ENCODE results near the gene FOXI3. TPM values are rescaled to one million over a fixed set of nuclear protein-coding genes. Genes with fewer than 3 reads are reported as not detected.

FOXI3 gene
- total RNA-seq, 2 experiments from 2014 or later: not detected

DNA sequence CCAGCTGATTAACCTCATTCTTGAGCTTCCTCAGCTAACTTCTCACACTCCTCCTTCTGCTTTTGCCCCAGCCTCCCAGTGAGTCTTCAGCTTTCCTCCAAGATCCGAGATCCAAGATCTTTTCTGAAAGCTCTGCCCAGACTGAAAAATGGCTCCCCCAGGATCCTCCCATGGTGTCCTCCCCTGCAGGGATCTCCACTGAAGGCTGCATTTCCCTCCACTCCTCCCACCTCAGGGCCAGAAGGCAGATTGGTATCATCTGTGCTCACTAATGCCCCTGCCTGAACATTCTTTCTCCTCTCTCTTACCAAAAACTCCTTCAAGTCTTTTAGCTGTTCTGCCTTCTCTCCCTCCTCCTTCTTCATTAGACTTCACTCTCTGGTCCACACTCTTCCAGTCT is 6.1 kb upstream of the FOXI3 start:
- Histone ChIP-seq H3K36me3 (ENCODE audit: insufficient read depth, low read length) (no peaks in the 10 kb centered on the region), H3K9me3 (ENCODE audit: low read length) (no peaks in the 10 kb centered on the region), H3K79me2 (ENCODE audit: insufficient read depth, low read depth, low read length) (no peaks in the 10 kb centered on the region), H3K4me2 (ENCODE audit: low read length) (no peak overlapping the region), H3K27ac (ENCODE audit: low read depth, low read length, poor library complexity, severe bottlenecking) (no peak overlapping the region), H3K4me3 (ENCODE audit: low read depth, low read length, poor library complexity, severe bottlenecking) (no peak overlapping the region), H3K9me2 (ENCODE audit: insufficient read depth, low read length) (no peaks in the 10 kb centered on the region), H2AFZ (ENCODE audit: low read length) (no peak overlapping the region), H4K20me1 (ENCODE audit: insufficient read depth, low read length) (no peaks in the 10 kb centered on the region), H3K4me1 (ENCODE audit: insufficient read depth, low read length, poor library complexity, severe bottlenecking) (no peaks in the 10 kb centered on the region)
- TF ChIP-seq EZH2phosphoT487 (IDR thresholded peaks at IDR 0.05; ENCODE audit: borderline replicate concordance, low read depth, low read length): no peak
- TF ChIP-seq, protein P1, sequence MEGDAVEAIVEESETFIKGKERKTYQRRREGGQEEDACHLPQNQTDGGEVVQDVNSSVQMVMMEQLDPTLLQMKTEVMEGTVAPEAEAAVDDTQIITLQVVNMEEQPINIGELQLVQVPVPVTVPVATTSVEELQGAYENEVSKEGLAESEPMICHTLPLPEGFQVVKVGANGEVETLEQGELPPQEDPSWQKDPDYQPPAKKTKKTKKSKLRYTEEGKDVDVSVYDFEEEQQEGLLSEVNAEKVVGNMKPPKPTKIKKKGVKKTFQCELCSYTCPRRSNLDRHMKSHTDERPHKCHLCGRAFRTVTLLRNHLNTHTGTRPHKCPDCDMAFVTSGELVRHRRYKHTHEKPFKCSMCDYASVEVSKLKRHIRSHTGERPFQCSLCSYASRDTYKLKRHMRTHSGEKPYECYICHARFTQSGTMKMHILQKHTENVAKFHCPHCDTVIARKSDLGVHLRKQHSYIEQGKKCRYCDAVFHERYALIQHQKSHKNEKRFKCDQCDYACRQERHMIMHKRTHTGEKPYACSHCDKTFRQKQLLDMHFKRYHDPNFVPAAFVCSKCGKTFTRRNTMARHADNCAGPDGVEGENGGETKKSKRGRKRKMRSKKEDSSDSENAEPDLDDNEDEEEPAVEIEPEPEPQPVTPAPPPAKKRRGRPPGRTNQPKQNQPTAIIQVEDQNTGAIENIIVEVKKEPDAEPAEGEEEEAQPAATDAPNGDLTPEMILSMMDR (conservative IDR thresholded peaks at IDR 0.05; ENCODE audit: low read length): no peak
- ChIA-PET CTCF (ENCODE audit: unreplicated experiment) (no interaction called here), POLR2A (interaction anchor here (0.6 kb wide), 1 partner anchor 27 kb away, joined by 3 read pairs; no protein-coding TSS in a partner anchor)
- DNase-seq (ENCODE audit: low spot score): no peak
- intact Hi-C loops (cut with micrococcal nuclease; ENCODE audit: unreplicated experiment): no loop called here
- no TSS peak for BruUV-seq (replicated peaks)

GRCh38 chr2:88452980-88453582 is 588 bp upstream of the FOXI3 start:
- no TSS peak for BruUV-seq (replicated peaks)
- Histone ChIP-seq H3K27ac (ENCODE audit: low read depth, low read length, poor library complexity, severe bottlenecking) (no peak overlapping the region), H3K4me2 (ENCODE audit: low read length) (peak overlapping the region; percentile 12; the same call in 1 of the 2 replicates), H3K4me1 (ENCODE audit: insufficient read depth, low read length, poor library complexity, severe bottlenecking) (no peaks in the 10 kb centered on the region), H3K9me2 (ENCODE audit: insufficient read depth, low read length) (no peaks in the 10 kb centered on the region), H3K4me3 (ENCODE audit: low read depth, low read length, poor library complexity, severe bottlenecking) (no peak overlapping the region), H4K20me1 (ENCODE audit: insufficient read depth, low read length) (no peaks in the 10 kb centered on the region), H3K36me3 (ENCODE audit: insufficient read depth, low read length) (no peaks in the 10 kb centered on the region), H2AFZ (ENCODE audit: low read length) (no peak overlapping the region), H3K9me3 (ENCODE audit: low read length) (no peaks in the 10 kb centered on the region), H3K79me2 (ENCODE audit: insufficient read depth, low read depth, low read length) (no peaks in the 10 kb centered on the region)
- CTCF ChIA-PET (ENCODE audit: unreplicated experiment): no interaction called here
- DNase-seq (ENCODE audit: low spot score): no peak
- POLR2A ChIA-PET: no interaction called here
- intact Hi-C loops (cut with micrococcal nuclease; ENCODE audit: unreplicated experiment): no loop called here
- no peak for TF ChIP-seq EZH2phosphoT487 (IDR thresholded peaks at IDR 0.05; ENCODE audit: borderline replicate concordance, low read depth, low read length)
- TF ChIP-seq, protein P1 (conservative IDR thresholded peaks at IDR 0.05; ENCODE audit: low read length): no peak

DNA sequence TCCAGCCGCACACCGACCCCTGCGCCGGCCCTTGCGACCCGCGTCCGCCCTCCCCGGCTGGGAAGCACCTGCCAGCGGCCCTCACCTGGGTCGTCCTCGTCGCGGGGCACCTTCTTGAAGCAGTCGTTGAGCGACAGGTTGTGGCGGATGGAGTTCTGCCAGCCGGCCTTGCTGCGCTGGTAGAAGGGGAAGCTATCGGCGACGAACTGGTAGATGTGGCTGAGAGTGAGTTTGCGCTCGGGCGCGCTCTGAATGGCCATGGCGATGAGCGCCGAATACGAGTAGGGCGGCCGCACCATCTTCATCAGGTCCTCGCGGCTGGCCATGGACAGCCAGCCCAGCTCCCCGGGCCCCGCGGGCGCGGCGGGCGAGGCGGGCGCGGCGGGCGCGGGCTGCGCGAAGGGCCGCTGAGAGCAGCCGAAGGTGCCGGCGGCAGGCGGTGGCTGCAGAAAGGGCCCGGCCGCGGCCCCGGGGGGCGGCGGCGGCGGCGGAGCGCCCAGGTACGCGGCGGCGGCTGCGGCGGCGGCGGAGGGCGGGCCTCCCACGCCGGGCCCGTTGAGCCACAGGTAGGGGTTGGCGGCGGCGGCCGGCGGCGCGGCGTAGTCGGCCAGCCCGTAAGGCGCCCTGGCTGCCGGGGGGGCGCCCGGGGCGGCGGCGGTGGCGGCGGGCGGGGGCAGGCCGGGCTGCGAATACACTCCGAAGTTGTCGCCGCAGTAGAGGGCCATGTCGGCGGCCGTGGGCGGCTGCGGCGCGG is 505 bp downstream of the FOXI3 start:
- Histone ChIP-seq H4K20me1 (ENCODE audit: insufficient read depth, low read length) (no peaks in the 10 kb centered on the region), H3K79me2 (ENCODE audit: insufficient read depth, low read depth, low read length) (no peaks in the 10 kb centered on the region), H3K4me1 (ENCODE audit: insufficient read depth, low read length, poor library complexity, severe bottlenecking) (no peaks in the 10 kb centered on the region), H3K9me2 (ENCODE audit: insufficient read depth, low read length) (no peaks in the 10 kb centered on the region), H2AFZ (ENCODE audit: low read length) (no peak overlapping the region), H3K27ac (ENCODE audit: low read depth, low read length, poor library complexity, severe bottlenecking) (no peak overlapping the region), H3K36me3 (ENCODE audit: insufficient read depth, low read length) (no peaks in the 10 kb centered on the region), H3K4me2 (ENCODE audit: low read length) (no peak overlapping the region), H3K4me3 (ENCODE audit: low read depth, low read length, poor library complexity, severe bottlenecking) (no peak overlapping the region), H3K9me3 (ENCODE audit: low read length) (no peaks in the 10 kb centered on the region)
- no TSS peak for BruUV-seq (replicated peaks)
- ChIA-PET POLR2A (interaction anchor here (0.9 kb wide), 1 partner anchor 17 kb away, joined by 3 read pairs; no protein-coding TSS in a partner anchor), CTCF (ENCODE audit: unreplicated experiment) (no interaction called here)
- DNase-seq (ENCODE audit: low spot score): no peak
- intact Hi-C loops (cut with micrococcal nuclease; ENCODE audit: unreplicated experiment): no loop called here
- TF ChIP-seq EZH2phosphoT487 (IDR thresholded peaks at IDR 0.05; ENCODE audit: borderline replicate concordance, low read depth, low read length): no peak
- TF ChIP-seq, protein P1 (conservative IDR thresholded peaks at IDR 0.05; ENCODE audit: low read length): no peak
